ENCODE data around the gene HOXC12.

- TF ChIP-seq, protein P1, sequence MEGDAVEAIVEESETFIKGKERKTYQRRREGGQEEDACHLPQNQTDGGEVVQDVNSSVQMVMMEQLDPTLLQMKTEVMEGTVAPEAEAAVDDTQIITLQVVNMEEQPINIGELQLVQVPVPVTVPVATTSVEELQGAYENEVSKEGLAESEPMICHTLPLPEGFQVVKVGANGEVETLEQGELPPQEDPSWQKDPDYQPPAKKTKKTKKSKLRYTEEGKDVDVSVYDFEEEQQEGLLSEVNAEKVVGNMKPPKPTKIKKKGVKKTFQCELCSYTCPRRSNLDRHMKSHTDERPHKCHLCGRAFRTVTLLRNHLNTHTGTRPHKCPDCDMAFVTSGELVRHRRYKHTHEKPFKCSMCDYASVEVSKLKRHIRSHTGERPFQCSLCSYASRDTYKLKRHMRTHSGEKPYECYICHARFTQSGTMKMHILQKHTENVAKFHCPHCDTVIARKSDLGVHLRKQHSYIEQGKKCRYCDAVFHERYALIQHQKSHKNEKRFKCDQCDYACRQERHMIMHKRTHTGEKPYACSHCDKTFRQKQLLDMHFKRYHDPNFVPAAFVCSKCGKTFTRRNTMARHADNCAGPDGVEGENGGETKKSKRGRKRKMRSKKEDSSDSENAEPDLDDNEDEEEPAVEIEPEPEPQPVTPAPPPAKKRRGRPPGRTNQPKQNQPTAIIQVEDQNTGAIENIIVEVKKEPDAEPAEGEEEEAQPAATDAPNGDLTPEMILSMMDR (IDR thresholded peaks at IDR 0.05): no peak
- TF ChIP-seq POLR2A (IDR thresholded peaks at IDR 0.05): no peak
- TF ChIP-seq EP300 (IDR thresholded peaks at IDR 0.05): no peak
These were observed 47.7 kb downstream of the HOXC12 start for GRCh38 chr12:54002278-54002914.
